Measurements from ENCODE around the gene CEP192. TPM values are rescaled to one million over a fixed set of nuclear protein-coding genes. Genes with fewer than 3 reads are reported as not detected.
A peak's percentile ranks its signal among the peaks of the same experiment; 100 is the strongest.

The CEP192 gene
- polyA plus RNA-seq, 3 donors = 3.0 to 29.6 (median 3.7) TPM

- no peaks in the 10 kb centered on the region for H3K36me3 ChIP-seq (replicated peaks in 1 of 2; ENCODE audit: control insufficient read depth in 1 of 2, insufficient read depth in 2 of 2, low read length in 2 of 2)
- no peaks in the 10 kb centered on the region for H3K79me2 ChIP-seq (ENCODE audit: insufficient read depth, low read length)
- Mint-ChIP-seq H3K4me3 (no peak overlapping the region), H3K27ac (peak overlapping the region in 1 of 7 donors; percentile 51), H3K9me3 (no peaks in the 10 kb centered on the region), H3K4me1 (no peaks in the 10 kb centered on the region), H3K27me3 (ENCODE audit: low read depth in 3 of 3) (peaks cover under 1 to 2% (median 2%) of the 10 kb centered on the region in 3 donors), H3K36me3 (no peaks in the 10 kb centered on the region)
- intact Hi-C loops (cut with micrococcal nuclease) = no loop called here
- H3K9me3 ChIP-seq (replicated peaks in 1 of 2; ENCODE audit: control insufficient read depth in 1 of 2, insufficient read depth in 1 of 2, low read length in 2 of 2) = no peaks in the 10 kb centered on the region
- H3K9ac ChIP-seq (ENCODE audit: insufficient read depth, low read length, poor library complexity, severe bottlenecking) = no peak overlapping the region
- H4K20me1 ChIP-seq (ENCODE audit: insufficient read depth, low read length) = no peaks in the 10 kb centered on the region
- H3K4me3 ChIP-seq (replicated peaks in 1 of 3; ENCODE audit: low read depth in 2 of 3, low read length in 3 of 3) = no peak overlapping the region
- H3K27ac ChIP-seq (ENCODE audit: low read depth in 1 of 2, low read length in 2 of 2) = no peak overlapping the region
- no peak for DNase-seq
- H3K4me2 ChIP-seq (replicated peaks; ENCODE audit: extremely low read depth, low read length, poor library complexity, severe bottlenecking) = no peak overlapping the region
- H3K4me1 ChIP-seq (ENCODE audit: control insufficient read depth in 1 of 2, insufficient read depth in 2 of 2, low read length in 2 of 2) = no peaks in the 10 kb centered on the region
- no peak overlapping the region for H2AFZ ChIP-seq (ENCODE audit: insufficient read depth, low read depth, low read length, poor library complexity, severe bottlenecking)
- TF ChIP-seq CTCF (IDR thresholded peaks at IDR 0.05) = no peak
- H3K27me3 ChIP-seq (ENCODE audit: control insufficient read depth in 2 of 2, insufficient read depth in 2 of 2, low read length in 2 of 2) = no peaks in the 10 kb centered on the region
- 94% methylated on average over 7 of the region's 14 CpGs for WGBS (ENCODE audit: insufficient coverage)
Observed at GRCh38 chr18:13173578-13174145, 182.5 kb downstream of the CEP192 start.

Other genes starting within 250 kb of the CEP192 start
- 100 to 1,000 TPM in 1 of 3 donors, 10 to 100 TPM in 2; 55.6 to 108 (median 78.4) TPM for gene PTPN2, start 107.1 kb upstream of the CEP192 start, polyA plus RNA-seq
- 10 to 100 TPM in 2 of 3 donors, 1 to 10 TPM in 1; 7.1 to 26.9 (median 25.9) TPM for gene SEH1L, start 43.4 kb upstream of the CEP192 start, polyA plus RNA-seq
- 10 to 100 TPM; 13.5 to 15.4 (median 13.8) TPM for gene LDLRAD4, start 227.4 kb downstream of the CEP192 start, polyA plus RNA-seq